Measurements from ENCODE around the gene RIMS3.

DNA sequence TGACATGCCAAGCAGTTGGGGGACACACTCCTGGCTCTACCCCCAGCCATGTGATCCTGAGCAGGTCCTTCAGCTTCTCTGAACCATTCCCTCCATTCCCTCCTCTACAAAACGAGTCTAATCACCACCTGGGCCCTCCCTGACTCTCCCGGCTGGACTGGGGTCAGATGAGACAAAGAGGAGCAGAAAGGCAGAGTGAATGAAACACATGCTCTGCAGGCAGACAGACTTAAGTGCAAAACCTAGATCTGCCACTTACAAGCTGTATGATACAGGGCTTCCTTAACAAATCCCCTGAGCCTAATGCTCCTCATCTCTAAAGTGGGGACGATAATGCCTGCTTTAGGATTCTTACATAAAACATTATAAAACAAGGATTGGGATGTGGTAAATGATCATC is 17.3 kb downstream of the RIMS3 start:
- TF ChIP-seq, protein P1, sequence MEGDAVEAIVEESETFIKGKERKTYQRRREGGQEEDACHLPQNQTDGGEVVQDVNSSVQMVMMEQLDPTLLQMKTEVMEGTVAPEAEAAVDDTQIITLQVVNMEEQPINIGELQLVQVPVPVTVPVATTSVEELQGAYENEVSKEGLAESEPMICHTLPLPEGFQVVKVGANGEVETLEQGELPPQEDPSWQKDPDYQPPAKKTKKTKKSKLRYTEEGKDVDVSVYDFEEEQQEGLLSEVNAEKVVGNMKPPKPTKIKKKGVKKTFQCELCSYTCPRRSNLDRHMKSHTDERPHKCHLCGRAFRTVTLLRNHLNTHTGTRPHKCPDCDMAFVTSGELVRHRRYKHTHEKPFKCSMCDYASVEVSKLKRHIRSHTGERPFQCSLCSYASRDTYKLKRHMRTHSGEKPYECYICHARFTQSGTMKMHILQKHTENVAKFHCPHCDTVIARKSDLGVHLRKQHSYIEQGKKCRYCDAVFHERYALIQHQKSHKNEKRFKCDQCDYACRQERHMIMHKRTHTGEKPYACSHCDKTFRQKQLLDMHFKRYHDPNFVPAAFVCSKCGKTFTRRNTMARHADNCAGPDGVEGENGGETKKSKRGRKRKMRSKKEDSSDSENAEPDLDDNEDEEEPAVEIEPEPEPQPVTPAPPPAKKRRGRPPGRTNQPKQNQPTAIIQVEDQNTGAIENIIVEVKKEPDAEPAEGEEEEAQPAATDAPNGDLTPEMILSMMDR (conservative IDR thresholded peaks at IDR 0.05; ENCODE audit: low read depth, low read length), result no peak
- TF ChIP-seq EZH2 (IDR thresholded peaks at IDR 0.05; ENCODE audit: low read length, unreplicated experiment), result no peak
- no peak for TF ChIP-seq EZH2phosphoT487 (IDR thresholded peaks at IDR 0.05; ENCODE audit: borderline replicate concordance, low read length)
